ENCODE data around the gene ARHGEF19. TPM values are rescaled to one million over a fixed set of nuclear protein-coding genes. Genes with fewer than 3 reads are reported as not detected.
A peak's percentile ranks its signal among the peaks of the same experiment; 100 is the strongest.

ARHGEF19 gene
- total RNA-seq, 3 donors from 2014 or later (not counting 1 experiment from before 2014, with no cell fraction given), result 14.6 to 18.9 (median 15.8) TPM

GRCh38 chr1:16202281-16203210, 9.9 kb downstream of the ARHGEF19 start:
- no peak overlapping the region for H3K4me3 ChIP-seq (ENCODE audit: low read length)
- H3K27ac ChIP-seq (ENCODE audit: low read length), result no peak overlapping the region
- Mint-ChIP-seq H3K27ac (peak overlapping the region in 1 of 2 donors; percentile 19), H3K9me3 (no peaks in the 10 kb centered on the region), H3K4me1 (peaks cover 0 to 48% of the 10 kb centered on the region in 2 donors), H3K36me3 (no peaks in the 10 kb centered on the region), H3K4me3 (no peak overlapping the region), H3K27me3 (ENCODE audit: low read depth in 2 of 2) (no peaks in the 10 kb centered on the region)
- TF ChIP-seq CTCF (IDR thresholded peaks at IDR 0.05), result no peak
- no peak for ATAC-seq
- 95% methylated on average over 24 of the region's 24 CpGs for WGBS (ENCODE audit: insufficient coverage)
- H3K9me3 ChIP-seq (ENCODE audit: control insufficient read depth, insufficient read depth, low read length), result no peaks in the 10 kb centered on the region
- H3K27me3 ChIP-seq (ENCODE audit: control insufficient read depth, insufficient read depth, low read length), result no peaks in the 10 kb centered on the region
- peaks cover 15% of the 10 kb centered on the region for H3K4me1 ChIP-seq (ENCODE audit: control insufficient read depth, insufficient read depth, low read length)
- H3K36me3 ChIP-seq (ENCODE audit: control insufficient read depth, insufficient read depth, low read length), result peaks cover 14% of the 10 kb centered on the region
- DNase-seq, result no peak
- intact Hi-C loops (cut with micrococcal nuclease), result no loop called here

GRCh38 chr1:16199700-16200099, 12.8 kb downstream of the ARHGEF19 start:
- ATAC-seq (no peak), DNase-seq (no peak)
- TF ChIP-seq CTCF (IDR thresholded peaks at IDR 0.05), result no peak
- H3K9me3 ChIP-seq (ENCODE audit: control insufficient read depth, insufficient read depth, low read length), result no peaks in the 10 kb centered on the region
- no peak overlapping the region for H3K4me3 ChIP-seq (ENCODE audit: low read length)
- H3K36me3 ChIP-seq (ENCODE audit: control insufficient read depth, insufficient read depth, low read length), result peaks cover 11% of the 10 kb centered on the region
- Mint-ChIP-seq H3K4me1 (peaks cover 0 to 30% of the 10 kb centered on the region in 2 donors), H3K4me3 (no peak overlapping the region), H3K27me3 (ENCODE audit: low read depth in 2 of 2) (no peaks in the 10 kb centered on the region), H3K36me3 (no peaks in the 10 kb centered on the region), H3K9me3 (no peaks in the 10 kb centered on the region), H3K27ac (peak overlapping the region in 1 of 2 donors; percentile 53)
- H3K27ac ChIP-seq (ENCODE audit: low read length), result no peak overlapping the region
- H3K4me1 ChIP-seq (ENCODE audit: control insufficient read depth, insufficient read depth, low read length), result no peaks in the 10 kb centered on the region
- WGBS (ENCODE audit: insufficient coverage), result 93% methylated on average over 4 of the region's 4 CpGs
- intact Hi-C loops (cut with micrococcal nuclease), result no loop called here
- no peaks in the 10 kb centered on the region for H3K27me3 ChIP-seq (ENCODE audit: control insufficient read depth, insufficient read depth, low read length)

GRCh38 chr1:16199157-16199501, 13.3 kb downstream of the ARHGEF19 start:
- H3K27ac Mint-ChIP-seq, result peak overlapping the region in 1 of 2 donors; percentile 53
- H3K4me1 ChIP-seq (ENCODE audit: control insufficient read depth, insufficient read depth, low read length), result no peaks in the 10 kb centered on the region
- H3K9me3 Mint-ChIP-seq, result no peaks in the 10 kb centered on the region
- no peak overlapping the region for H3K27ac ChIP-seq (ENCODE audit: low read length)
- no peak for DNase-seq
- no peaks in the 10 kb centered on the region for H3K9me3 ChIP-seq (ENCODE audit: control insufficient read depth, insufficient read depth, low read length)
- 36% methylated on average over 1 of the region's 1 CpG for WGBS (ENCODE audit: insufficient coverage)
- TF ChIP-seq CTCF (IDR thresholded peaks at IDR 0.05), result no peak
- no peaks in the 10 kb centered on the region for H3K36me3 Mint-ChIP-seq
- H3K27me3 ChIP-seq (ENCODE audit: control insufficient read depth, insufficient read depth, low read length), result no peaks in the 10 kb centered on the region
- H3K4me3 ChIP-seq (ENCODE audit: low read length), result no peak overlapping the region
- peaks cover 9% of the 10 kb centered on the region for H3K36me3 ChIP-seq (ENCODE audit: control insufficient read depth, insufficient read depth, low read length)
- no peaks in the 10 kb centered on the region for H3K27me3 Mint-ChIP-seq (ENCODE audit: low read depth in 2 of 2)
- no peak overlapping the region for H3K4me3 Mint-ChIP-seq
- peaks cover 0 to 24% of the 10 kb centered on the region in 2 donors for H3K4me1 Mint-ChIP-seq
- ATAC-seq, result no peak
- intact Hi-C loops (cut with micrococcal nuclease), result no loop called here

Data from natural killer cell (primary cell).